CD4-positive, alpha-beta T cell (primary cell): Measurements from ENCODE around the gene ELF4. TPM values are rescaled to one million over a fixed set of nuclear protein-coding genes. Genes with fewer than 3 reads are reported as not detected.

ENCODE experiments used
- ATAC-seq: fragments of 200-7000 bp; cut with Tn5 transposase; one replicate; pipeline ENCODE4 v1.10.0; 2022; ENCODE audit warnings: mild to moderate bottlenecking; ENCODE audit not compliant: poor library complexity
- CTCF ChIA-PET: fragments of 350-600 bp; sonication (Branson Sonifier 250); formaldehyde crosslinking; loops from one replicate; lab custom pipeline; 2021; ENCODE audit warnings: antibody characterized with exemption, inconsistent platforms; lab: Charles Lee
- POLR2A ChIA-PET: fragments of 350-600 bp; sonication (Branson Sonifier 250); formaldehyde crosslinking; loops from one replicate; lab custom pipeline; 2021; ENCODE audit warnings: antibody characterized with exemption, inconsistent platforms; lab: Charles Lee
- DNase-seq, 14 experiments: peaks; one replicate each; pipeline ENCODE4 v3.0.0-alpha.2; 2013 to 2020; ENCODE audit warnings: mixed read lengths in 2 of 14
- H3K27ac ChIP-seq, 2 donors: one replicate each; pipeline versions ENCODE4 v1.5.1 to v1.7.0; 2013; ENCODE audit warnings: low read length in 2 of 2, low read depth in 1 of 2, mild to moderate bottlenecking in 1 of 2
- H3K27me3 ChIP-seq, 2 experiments: 1 replicate in 1 of 2; 2 replicates in 1 of 2; pipeline versions ENCODE4 v1.6.1 to v1.7.0; 2013; ENCODE audit warnings: low read length in 2 of 2, control low read depth in 1 of 2, mild to moderate bottlenecking in 1 of 2, moderate library complexity in 1 of 2; ENCODE audit not compliant: insufficient read depth in 2 of 2, control insufficient read depth in 1 of 2
- H3K36me3 ChIP-seq: one replicate; pipeline ENCODE4 v1.6.1; 2013; ENCODE audit warnings: low read length, control low read depth; ENCODE audit not compliant: insufficient read depth
- H3K4me1 ChIP-seq: one replicate; pipeline ENCODE4 v1.6.1; 2013; ENCODE audit warnings: low read length, control low read depth; ENCODE audit not compliant: insufficient read depth
- H3K4me3 ChIP-seq: one replicate; pipeline ENCODE4 v1.5.1; 2013; ENCODE audit warnings: mild to moderate bottlenecking, low read length, moderate library complexity
- H3K9me3 ChIP-seq, 2 experiments: 1 replicate in 1 of 2; 2 replicates in 1 of 2; pipeline versions ENCODE4 v1.6.1 to v1.7.0; 2013; ENCODE audit warnings: low read length in 2 of 2, mild to moderate bottlenecking in 2 of 2, control low read depth in 1 of 2, moderate library complexity in 1 of 2; ENCODE audit not compliant: control insufficient read depth in 1 of 2, insufficient read depth in 1 of 2
- H3K27ac Mint-ChIP-seq: one replicate; pipeline ENCODE4 v1.8.0; 2020; ENCODE audit warnings: mixed read lengths
- H3K27me3 Mint-ChIP-seq: one replicate; pipeline ENCODE4 v1.8.0; 2021; ENCODE audit warnings: mixed read lengths
- H3K36me3 Mint-ChIP-seq: one replicate; pipeline ENCODE4 v1.8.0; 2021; ENCODE audit warnings: low read depth, mixed read lengths
- H3K4me1 Mint-ChIP-seq: one replicate; pipeline ENCODE4 v1.8.0; 2021; ENCODE audit warnings: low read depth, mixed read lengths
- H3K4me3 Mint-ChIP-seq: one replicate; pipeline ENCODE4 v1.8.0; 2020; ENCODE audit warnings: mild to moderate bottlenecking, mixed read lengths
- H3K9me3 Mint-ChIP-seq: one replicate; pipeline ENCODE4 v1.8.0; 2020; ENCODE audit warnings: mixed read lengths
- CTCF ChIP-seq: fragments of 200-600 bp; IDR thresholded peaks from one replicate; pipeline ENCODE4 v1.8.0; 2022; ENCODE audit warnings: antibody characterized with exemption, mild to moderate bottlenecking
- intact Hi-C, 2 experiments: fragments of 100-400 bp; cut with DNase I in 1 of 2; cut with micrococcal nuclease in 1 of 2; formaldehyde crosslinking; loops; one replicate each; pipeline versions ENCODE4 v1.15.1 to v1.9.0; 2023 to 2025; cut with DNase I, micrococcal nuclease
- total RNA-seq, 174 experiments: library from RNA in 2 of 174; stranded (reverse) in 2 of 174; gene quantifications; one replicate each; pipeline ENCODE4 v1.2.3 and lab custom pipeline; 2021 to 2026

Gene ELF4
- total RNA-seq, 2 experiments from 2014 or later = 17.3 to 17.4 TPM

- intact Hi-C loops = loop anchor here (1.0 to 2.0 kb wide), 3 partner anchors 26 to 110 kb away; no protein-coding TSS in a partner anchor
- Histone ChIP-seq H3K4me3 (peak overlapping the region; percentile 45), H3K9me3 (no peaks in the 10 kb centered on the region), H3K4me1 (peaks cover 78% of the 10 kb centered on the region), H3K27me3 (no peaks in the 10 kb centered on the region), H3K27ac (peak overlapping the region; percentile 64 to 73), H3K36me3 (peaks cover 14% of the 10 kb centered on the region)
- Mint-ChIP-seq H3K4me3 (peak overlapping the region; percentile 90), H3K36me3 (peaks cover 8% of the 10 kb centered on the region), H3K9me3 (no peaks in the 10 kb centered on the region), H3K27me3 (no peaks in the 10 kb centered on the region), H3K27ac (peak overlapping the region; percentile 93), H3K4me1 (peaks cover 50% of the 10 kb centered on the region)
- POLR2A ChIA-PET = interaction anchor here (0.9 to 2.6 kb wide), 8 partner anchors 8 to 94 kb away, joined by 4 to 15 read pairs (median 6); partner anchors contain the start of genes AIFM1, ELF4 and RAB33A
- CTCF ChIA-PET = interaction anchor here (0.6 to 5.6 kb wide), 12 partner anchors 8 to 112 kb away, joined by 3 to 76 read pairs (median 5); no protein-coding TSS in a partner anchor
- DNase-seq (peak; percentile 37 to 90 (median 58)), ATAC-seq (peak; percentile 70)
- peak; percentile 23 for TF ChIP-seq CTCF
Measured at GRCh38 chrX:130082244-130083106, 27.8 kb downstream of the ELF4 start.

GRCh38 chrX:130081421-130082045, 28.8 kb downstream of the ELF4 start:
- peak overlapping the region; percentile 93 for H3K27ac Mint-ChIP-seq
- H3K27me3 Mint-ChIP-seq = no peaks in the 10 kb centered on the region
- ChIA-PET CTCF (interaction anchor here (0.9 to 5.6 kb wide), 8 partner anchors 9 to 113 kb away, joined by 3 to 76 read pairs (median 5); no protein-coding TSS in a partner anchor), POLR2A (interaction anchor here (0.6 to 2.6 kb wide), 10 partner anchors 9 to 95 kb away, joined by 3 to 15 read pairs (median 5); partner anchors contain the start of genes AIFM1, ELF4 and RAB33A)
- peaks cover 18% of the 10 kb centered on the region for H3K36me3 ChIP-seq
- H3K36me3 Mint-ChIP-seq = peaks cover 12% of the 10 kb centered on the region
- no peak for DNase-seq
- H3K4me3 Mint-ChIP-seq = peak overlapping the region; percentile 75
- peaks cover 69% of the 10 kb centered on the region for H3K4me1 ChIP-seq
- no peak for ATAC-seq
- peak overlapping the region; percentile 61 to 73 for H3K27ac ChIP-seq
- peaks cover 45% of the 10 kb centered on the region for H3K4me1 Mint-ChIP-seq
- no peaks in the 10 kb centered on the region for H3K27me3 ChIP-seq
- no peaks in the 10 kb centered on the region for H3K9me3 ChIP-seq
- no peak for TF ChIP-seq CTCF
- H3K4me3 ChIP-seq = peak overlapping the region; percentile 45
- intact Hi-C loops = loop anchor here (1.0 to 2.0 kb wide), 4 partner anchors 27 to 111 kb away; no protein-coding TSS in a partner anchor
- H3K9me3 Mint-ChIP-seq = no peaks in the 10 kb centered on the region

- H3K36me3 ChIP-seq = peaks cover 18% of the 10 kb centered on the region
- peaks cover 62% of the 10 kb centered on the region for H3K4me1 ChIP-seq
- H3K27me3 Mint-ChIP-seq = no peaks in the 10 kb centered on the region
- no peak overlapping the region for H3K4me3 Mint-ChIP-seq
- intact Hi-C loops = loop anchor here in 1 of 2 experiments (1.0 to 2.0 kb wide), 2 partner anchors 40 to 111 kb away; no protein-coding TSS in a partner anchor
- H3K4me3 ChIP-seq = no peak overlapping the region
- ATAC-seq (no peak), DNase-seq (no peak)
- TF ChIP-seq CTCF = no peak
- peak overlapping the region in 1 of 2 donors; percentile 61 for H3K27ac ChIP-seq
- no peaks in the 10 kb centered on the region for H3K27me3 ChIP-seq
- H3K9me3 ChIP-seq = no peaks in the 10 kb centered on the region
- ChIA-PET POLR2A (interaction anchor here (1.2 to 2.6 kb wide), 4 partner anchors 29 to 96 kb away, joined by 4 to 15 read pairs (median 7); partner anchors contain the start of genes AIFM1 and ELF4), CTCF (interaction anchor here (1.0 to 5.6 kb wide), 8 partner anchors 8 to 836 kb away, joined by 3 to 76 read pairs (median 4); no protein-coding TSS in a partner anchor)
- peaks cover 45% of the 10 kb centered on the region for H3K4me1 Mint-ChIP-seq
- peak overlapping the region; percentile 93 for H3K27ac Mint-ChIP-seq
- no peaks in the 10 kb centered on the region for H3K9me3 Mint-ChIP-seq
- H3K36me3 Mint-ChIP-seq = peaks cover 13% of the 10 kb centered on the region
Measured at GRCh38 chrX:130080791-130081367, 29.4 kb downstream of the ELF4 start.
